GM12865 (cell line): ENCODE data around the gene SPEM1.

Source experiments
- DNase-seq: peaks from one replicate; pipeline ENCODE4 v3.0.0; 2010; ENCODE audit warnings: low read depth
- H3K4me3 ChIP-seq: 2 replicates; pipeline ENCODE4 v1.5.1; 2011; ENCODE audit warnings: mild to moderate bottlenecking, low read depth, low read length, control low read depth
- TF ChIP-seq, protein P1 (sequence below): IDR thresholded peaks from 2 replicates; pipeline ENCODE4 v1.5.1; 2011; ENCODE audit warnings: low read length, control low read depth, low read depth, inconsistent platforms; ENCODE audit not compliant: insufficient read depth; ENCODE audit errors: missing control alignments

The SPEM1 gene

DNA sequence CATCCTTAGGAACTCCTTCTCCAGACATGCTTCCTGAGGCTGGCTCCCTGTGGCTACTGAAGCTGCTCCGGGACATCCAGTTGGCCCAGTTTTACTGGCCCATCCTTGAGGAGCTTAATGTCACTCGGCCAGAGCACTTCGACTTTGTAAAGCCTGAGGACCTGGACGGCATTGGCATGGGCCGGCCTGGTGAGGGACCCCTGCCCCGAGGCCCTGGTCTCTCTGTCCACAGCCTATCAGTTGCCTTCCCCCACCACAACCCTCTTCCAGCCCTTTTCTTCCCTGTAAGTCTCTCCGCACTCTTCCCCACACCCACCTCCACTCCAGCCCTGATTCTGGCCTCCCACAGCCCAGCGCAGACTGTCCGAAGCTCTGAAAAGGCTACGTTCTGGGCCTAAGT lies 37.2 kb upstream of the SPEM1 start:
- H3K4me3 ChIP-seq = no peak overlapping the region
- DNase-seq = no peak
- TF ChIP-seq, protein P1, sequence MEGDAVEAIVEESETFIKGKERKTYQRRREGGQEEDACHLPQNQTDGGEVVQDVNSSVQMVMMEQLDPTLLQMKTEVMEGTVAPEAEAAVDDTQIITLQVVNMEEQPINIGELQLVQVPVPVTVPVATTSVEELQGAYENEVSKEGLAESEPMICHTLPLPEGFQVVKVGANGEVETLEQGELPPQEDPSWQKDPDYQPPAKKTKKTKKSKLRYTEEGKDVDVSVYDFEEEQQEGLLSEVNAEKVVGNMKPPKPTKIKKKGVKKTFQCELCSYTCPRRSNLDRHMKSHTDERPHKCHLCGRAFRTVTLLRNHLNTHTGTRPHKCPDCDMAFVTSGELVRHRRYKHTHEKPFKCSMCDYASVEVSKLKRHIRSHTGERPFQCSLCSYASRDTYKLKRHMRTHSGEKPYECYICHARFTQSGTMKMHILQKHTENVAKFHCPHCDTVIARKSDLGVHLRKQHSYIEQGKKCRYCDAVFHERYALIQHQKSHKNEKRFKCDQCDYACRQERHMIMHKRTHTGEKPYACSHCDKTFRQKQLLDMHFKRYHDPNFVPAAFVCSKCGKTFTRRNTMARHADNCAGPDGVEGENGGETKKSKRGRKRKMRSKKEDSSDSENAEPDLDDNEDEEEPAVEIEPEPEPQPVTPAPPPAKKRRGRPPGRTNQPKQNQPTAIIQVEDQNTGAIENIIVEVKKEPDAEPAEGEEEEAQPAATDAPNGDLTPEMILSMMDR = no peak

DNA sequence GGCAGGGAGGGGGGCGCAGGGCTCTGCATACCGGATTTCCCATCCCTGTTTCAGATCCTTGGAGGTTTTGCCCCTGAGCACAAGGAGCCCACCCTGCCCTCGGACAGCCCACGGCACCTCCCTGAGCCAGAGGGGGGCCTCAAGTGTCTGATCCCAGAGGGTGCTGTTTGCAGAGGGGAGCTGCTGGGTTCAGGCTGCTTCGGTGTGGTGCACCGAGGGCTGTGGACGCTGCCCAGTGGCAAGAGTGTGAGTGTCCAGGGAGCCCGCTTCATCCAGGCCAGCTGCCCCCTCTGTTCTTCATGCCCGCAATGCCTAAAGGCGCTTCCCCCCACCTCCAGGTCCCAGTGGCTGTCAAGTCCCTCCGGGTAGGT lies 36.8 kb upstream of the SPEM1 start:
- TF ChIP-seq, protein P1 = no peak
- no peak for DNase-seq
- peak overlapping the region; percentile 66 for H3K4me3 ChIP-seq

DNA sequence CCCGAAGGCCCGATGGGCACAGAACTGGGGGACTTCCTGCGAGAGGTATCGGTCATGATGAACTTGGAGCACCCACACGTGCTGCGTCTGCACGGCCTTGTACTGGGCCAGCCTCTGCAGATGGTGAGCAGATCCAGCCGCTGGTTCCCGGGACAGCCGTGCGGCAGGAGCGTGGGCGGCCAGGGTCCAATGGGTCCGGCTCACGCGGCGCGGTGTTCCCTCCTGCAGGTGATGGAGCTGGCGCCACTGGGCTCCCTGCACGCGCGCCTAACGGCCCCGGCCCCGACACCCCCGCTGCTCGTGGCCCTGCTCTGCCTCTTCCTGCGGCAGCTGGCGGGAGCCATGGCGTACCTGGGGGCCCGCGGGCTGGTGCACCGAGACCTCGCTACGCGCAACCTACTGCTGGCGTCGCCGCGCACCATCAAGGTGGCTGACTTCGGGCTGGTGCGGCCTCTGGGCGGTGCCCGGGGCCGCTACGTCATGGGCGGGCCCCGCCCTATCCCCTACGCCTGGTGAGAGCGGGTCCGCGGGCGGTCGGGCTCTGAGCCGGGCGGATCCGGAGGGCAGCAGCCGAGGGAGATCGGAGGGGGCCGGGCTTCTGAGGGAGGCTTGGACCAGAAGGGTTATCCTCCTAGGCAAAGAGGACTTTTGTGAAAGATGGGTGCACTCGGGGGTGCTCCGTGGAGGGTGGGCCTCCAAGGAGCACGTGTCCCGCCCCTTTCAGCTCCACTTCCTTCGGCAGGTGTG lies 36.2 kb upstream of the SPEM1 start:
- DNase-seq = peak; percentile 72
- TF ChIP-seq, protein P1 = no peak
- peak overlapping the region; percentile 66 for H3K4me3 ChIP-seq

DNA sequence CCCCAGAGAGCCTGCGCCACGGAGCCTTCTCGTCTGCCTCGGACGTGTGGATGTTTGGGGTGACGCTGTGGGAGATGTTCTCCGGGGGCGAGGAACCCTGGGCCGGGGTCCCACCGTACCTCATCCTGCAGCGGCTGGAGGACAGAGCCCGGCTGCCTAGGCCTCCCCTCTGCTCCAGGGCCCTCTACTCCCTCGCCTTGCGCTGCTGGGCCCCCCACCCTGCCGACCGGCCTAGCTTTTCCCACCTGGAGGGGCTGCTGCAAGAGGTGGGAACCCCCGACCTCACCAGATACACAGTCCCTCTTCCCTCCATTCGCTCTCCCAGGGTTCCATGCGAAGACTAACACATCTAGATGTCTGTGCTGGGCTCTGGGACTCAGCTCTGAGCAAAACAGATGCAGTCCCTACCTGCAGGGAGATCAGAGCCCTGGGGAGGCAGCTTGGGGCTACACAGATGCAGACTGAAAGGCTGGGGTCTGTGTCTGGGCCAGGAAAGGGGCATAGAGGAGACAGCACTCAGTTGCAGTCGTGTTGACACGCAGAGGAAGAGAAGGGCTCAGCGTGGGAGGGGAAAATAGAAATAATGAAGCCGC lies 35.5 kb upstream of the SPEM1 start:
- H3K4me3 ChIP-seq = peak overlapping the region; percentile 66
- TF ChIP-seq, protein P1 = no peak

DNA sequence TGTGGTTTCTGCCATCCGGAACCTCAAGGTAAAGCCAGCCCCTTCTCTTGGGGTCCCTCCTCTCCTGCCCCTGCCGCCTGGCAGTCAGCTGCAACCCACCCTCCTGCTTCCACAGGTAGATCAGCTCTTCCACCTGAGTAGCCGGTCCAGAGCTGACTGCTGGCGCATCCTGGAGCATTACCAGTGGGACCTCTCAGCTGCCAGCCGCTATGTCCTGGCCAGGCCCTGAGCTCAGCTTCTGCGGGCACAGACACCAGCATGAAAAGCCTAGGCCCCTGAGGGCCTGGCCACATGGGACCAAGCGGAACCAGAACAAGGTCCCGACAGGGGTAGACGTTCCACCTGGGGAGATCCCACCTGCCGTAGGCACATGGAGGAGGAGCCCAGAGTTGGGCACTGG lies 31.3 kb upstream of the SPEM1 start:
- DNase-seq = no peak
- H3K4me3 ChIP-seq = no peak overlapping the region
- TF ChIP-seq, protein P1 = no peak

More for the DNA sequence above, 35.5 kb upstream of the SPEM1 start:
- no peak for DNase-seq

DNA sequence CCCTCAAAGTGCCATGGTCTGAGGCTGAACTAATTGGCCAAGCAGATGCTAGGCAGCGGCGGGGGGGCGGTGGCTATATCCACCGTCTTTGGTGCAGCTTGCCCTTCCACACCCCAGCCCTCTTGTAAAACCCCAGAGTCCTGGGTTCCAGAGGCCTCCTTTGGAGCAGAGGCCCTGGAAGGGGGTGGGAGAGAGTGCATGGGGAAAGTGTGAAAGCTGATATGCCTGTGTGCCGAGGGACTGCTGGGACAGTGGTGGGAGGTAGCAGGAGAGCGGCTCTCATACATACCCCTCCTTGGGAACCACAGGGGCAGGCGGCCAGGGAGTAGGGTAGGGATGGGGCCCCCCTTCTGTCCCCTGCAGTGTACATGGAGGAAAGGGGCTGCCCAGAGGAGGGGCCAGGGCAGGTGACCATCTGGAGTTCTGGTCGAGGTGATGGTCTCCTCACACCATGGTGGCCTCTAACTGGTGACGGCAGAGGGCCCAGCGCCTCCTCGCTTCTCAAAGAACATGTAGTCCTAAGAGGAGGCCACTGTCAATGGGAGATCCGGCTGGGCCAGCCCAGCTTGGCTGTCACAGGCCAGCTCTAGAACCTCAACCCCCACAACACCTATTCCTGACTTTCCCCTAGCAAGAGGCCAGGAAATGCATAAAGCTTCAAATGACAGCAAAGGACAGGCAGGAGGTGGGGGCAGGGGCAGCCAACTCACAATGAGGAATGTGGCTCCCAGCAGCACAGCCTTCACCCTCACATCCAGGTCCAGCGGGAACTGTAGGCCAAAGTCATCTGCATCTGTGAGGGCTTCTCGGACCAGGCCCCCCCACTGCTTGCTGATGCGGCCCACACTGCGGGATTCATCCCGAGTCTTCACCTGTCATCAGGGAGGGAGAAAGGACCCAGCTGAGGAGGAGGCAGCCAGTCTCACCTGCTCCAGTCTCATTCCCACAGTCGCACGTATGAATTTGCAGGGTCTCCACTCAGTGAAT lies 29.9 kb upstream of the SPEM1 start:
- TF ChIP-seq, protein P1 = no peak
- H3K4me3 ChIP-seq = no peak overlapping the region
- DNase-seq = no peak
